C4-2B (cell line): ENCODE measurements around the gene TMEM132D.

ENCODE experiments used
- H3K27ac ChIP-seq: fragments of 450-650 bp; 2 replicates; pipeline ENCODE4 v1.5.1; 2017
- ZFX ChIP-seq: fragments of 450-650 bp; IDR thresholded peaks from 2 replicates; pipeline ENCODE4 v1.6.1; 2017
- TF ChIP-seq, protein P1 (sequence below): fragments of 450-650 bp; conservative IDR thresholded peaks from 2 replicates; pipeline ENCODE4 v1.5.1; 2017; ENCODE audit warnings: mild to moderate bottlenecking

The TMEM132D gene

GRCh38 chr12:129903956-129904829 is at the start of gene TMEM132D:
Gene TMEM132D, minus strand, starts transcription at chr12:129904025.
- TF ChIP-seq ZFX = no peak
- TF ChIP-seq, protein P1, sequence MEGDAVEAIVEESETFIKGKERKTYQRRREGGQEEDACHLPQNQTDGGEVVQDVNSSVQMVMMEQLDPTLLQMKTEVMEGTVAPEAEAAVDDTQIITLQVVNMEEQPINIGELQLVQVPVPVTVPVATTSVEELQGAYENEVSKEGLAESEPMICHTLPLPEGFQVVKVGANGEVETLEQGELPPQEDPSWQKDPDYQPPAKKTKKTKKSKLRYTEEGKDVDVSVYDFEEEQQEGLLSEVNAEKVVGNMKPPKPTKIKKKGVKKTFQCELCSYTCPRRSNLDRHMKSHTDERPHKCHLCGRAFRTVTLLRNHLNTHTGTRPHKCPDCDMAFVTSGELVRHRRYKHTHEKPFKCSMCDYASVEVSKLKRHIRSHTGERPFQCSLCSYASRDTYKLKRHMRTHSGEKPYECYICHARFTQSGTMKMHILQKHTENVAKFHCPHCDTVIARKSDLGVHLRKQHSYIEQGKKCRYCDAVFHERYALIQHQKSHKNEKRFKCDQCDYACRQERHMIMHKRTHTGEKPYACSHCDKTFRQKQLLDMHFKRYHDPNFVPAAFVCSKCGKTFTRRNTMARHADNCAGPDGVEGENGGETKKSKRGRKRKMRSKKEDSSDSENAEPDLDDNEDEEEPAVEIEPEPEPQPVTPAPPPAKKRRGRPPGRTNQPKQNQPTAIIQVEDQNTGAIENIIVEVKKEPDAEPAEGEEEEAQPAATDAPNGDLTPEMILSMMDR = no peak
- no peak within 1 kb of the TSS for H3K27ac ChIP-seq

DNA sequence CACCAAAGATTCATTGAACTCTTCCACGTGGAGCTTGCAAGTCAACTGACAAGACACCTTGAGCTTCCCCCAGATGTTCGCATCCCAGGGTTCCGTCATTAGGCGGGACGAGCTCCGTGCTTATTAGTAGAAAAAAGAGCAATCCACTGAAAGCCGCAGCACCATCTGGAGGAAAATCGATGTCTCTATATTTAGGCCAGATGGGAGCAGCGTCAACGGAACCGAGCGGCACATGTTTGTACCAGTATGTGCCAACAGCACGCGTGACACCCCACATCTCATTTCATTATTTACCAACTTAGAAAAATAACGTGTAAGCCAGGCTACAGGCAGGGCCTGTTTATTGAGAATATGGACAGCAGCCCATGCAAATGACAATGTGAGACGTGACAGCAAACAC is 45.8 kb upstream of the TMEM132D start:
- H3K27ac ChIP-seq = no peak overlapping the region
- TF ChIP-seq, protein P1 = no peak
- no peak for TF ChIP-seq ZFX

DNA sequence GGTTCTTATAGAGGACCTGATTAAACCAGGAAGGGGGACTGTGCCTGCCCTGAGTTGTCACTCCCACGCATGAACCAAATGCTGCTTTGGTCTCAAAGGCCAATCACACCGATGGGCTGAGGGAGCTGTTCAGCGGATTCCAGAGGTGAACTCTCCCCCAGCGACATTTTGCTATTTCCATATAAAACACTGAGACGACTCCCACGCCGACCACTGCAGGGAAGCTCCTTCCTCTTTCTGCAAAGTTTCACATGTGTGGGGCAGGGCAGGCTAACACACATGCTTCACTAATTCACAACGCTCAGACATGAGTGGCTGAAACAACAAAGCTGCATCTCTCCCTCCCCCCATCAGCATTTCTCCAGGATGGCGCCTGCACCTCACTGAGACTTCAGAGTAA is 37.8 kb upstream of the TMEM132D start:
- no peak overlapping the region for H3K27ac ChIP-seq
- TF ChIP-seq, protein P1 = no peak
- TF ChIP-seq ZFX = no peak

- no peak overlapping the region for H3K27ac ChIP-seq
- TF ChIP-seq, protein P1 = no peak
- no peak for TF ChIP-seq ZFX
Observed at GRCh38 chr12:129938089-129938488, 34.3 kb upstream of the TMEM132D start.

DNA sequence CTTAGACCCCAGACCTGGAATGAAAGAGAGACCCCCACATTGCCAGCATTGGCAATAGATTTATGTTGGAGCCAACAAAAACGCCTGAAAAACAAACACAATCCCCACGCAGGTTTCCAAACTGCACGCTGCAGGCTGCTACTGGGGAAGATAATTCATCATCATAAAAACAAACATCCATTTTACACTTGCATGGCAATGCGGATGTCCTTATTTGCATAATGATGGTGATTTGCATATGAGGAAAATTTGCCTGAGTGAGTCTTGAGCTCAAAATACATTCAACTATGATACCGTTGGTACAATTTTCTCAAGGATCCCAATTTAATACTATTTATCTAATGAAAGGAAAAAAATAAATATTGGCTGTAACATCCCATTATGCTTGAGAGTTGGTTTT is 33.6 kb upstream of the TMEM132D start:
- no peak for TF ChIP-seq ZFX
- H3K27ac ChIP-seq = no peak overlapping the region

DNA sequence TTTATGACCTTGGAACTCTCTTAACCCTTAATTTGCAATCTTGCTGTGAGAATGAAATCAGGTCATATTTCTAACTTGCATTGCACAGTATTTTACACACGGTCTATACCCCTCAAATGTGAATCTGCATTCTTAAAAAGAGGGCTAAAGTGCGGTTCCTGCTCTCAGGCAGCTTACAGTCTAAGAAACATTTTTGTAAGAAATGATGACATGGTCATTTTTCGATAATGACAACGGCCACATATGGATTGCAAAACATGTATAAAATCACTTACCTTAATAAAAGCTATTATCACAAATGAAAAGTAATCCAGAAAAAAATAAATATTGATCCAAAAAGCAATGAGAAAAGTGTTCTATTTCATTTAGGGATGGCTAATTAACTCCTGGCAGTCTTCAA is 24.8 kb upstream of the TMEM132D start:
- TF ChIP-seq, protein P1 = no peak
- no peak for TF ChIP-seq ZFX
- no peak overlapping the region for H3K27ac ChIP-seq

DNA sequence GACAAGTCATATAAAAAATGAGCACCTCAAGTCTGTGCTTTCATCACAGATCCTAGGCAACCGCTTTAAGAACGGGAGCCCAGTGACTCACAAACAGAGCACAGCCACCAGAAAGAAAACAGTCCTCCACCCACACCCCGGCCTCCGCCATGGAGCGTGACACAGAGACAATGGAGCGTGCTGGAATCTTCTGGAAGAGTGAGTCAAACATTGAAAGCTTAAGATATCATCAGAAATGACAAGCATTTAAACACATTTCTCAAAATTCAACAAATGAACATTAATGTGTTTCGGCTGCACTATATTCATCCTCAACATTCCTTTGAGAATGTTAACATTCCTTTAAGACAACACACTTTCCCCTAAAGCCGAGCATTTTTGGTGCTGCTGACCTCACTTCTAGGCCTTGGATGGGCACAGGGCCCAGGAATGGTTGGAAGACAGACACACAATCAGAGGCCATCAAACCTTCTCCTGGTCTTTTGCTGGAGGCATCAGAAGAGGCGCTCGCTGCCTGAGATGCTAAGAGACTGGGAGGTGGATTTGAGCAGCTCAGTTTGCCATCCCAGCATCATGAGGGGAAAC is 23.6 kb upstream of the TMEM132D start:
- no peak overlapping the region for H3K27ac ChIP-seq
- no peak for TF ChIP-seq ZFX
- TF ChIP-seq, protein P1 = no peak
